Natural killer cell treated with Interleukin-12 subunit alpha and Interleukin-12 subunit beta and Interleukin-15 and Interleukin-18, amount 100 ng/mL, for 72 hours (primary cell): ENCODE measurements around the gene REXO1. TPM values are rescaled to one million over a fixed set of nuclear protein-coding genes. Genes with fewer than 3 reads are reported as not detected.

Experiments
- ATAC-seq, 2 donors: fragments of 150-1000 bp; cut with Tn5 transposase in 1 of 2; sonication (Bioruptor Pico), chemical (Tn5 transposase) in 1 of 2; 2 replicates each; pipeline ENCODE4 v1.10.0; 2021
- DNase-seq: peaks from one replicate; pipeline ENCODE4 v3.0.0; 2022; ENCODE audit warnings: low spot score
- H3K27ac Mint-ChIP-seq, 2 donors: 1 replicate in 1 of 2; 2 replicates in 1 of 2; pipeline ENCODE4 v1.8.0; 2022; ENCODE audit warnings: mixed read lengths in 2 of 2, mild to moderate bottlenecking in 1 of 2, moderate library complexity in 1 of 2
- H3K27me3 Mint-ChIP-seq, 2 donors: 1 replicate in 1 of 2; 2 replicates in 1 of 2; pipeline ENCODE4 v1.8.0; 2022; ENCODE audit warnings: mixed read lengths in 2 of 2
- H3K36me3 Mint-ChIP-seq: one replicate; pipeline ENCODE4 v1.8.0; 2022; ENCODE audit warnings: mixed read lengths
- H3K4me1 Mint-ChIP-seq, 2 donors: 1 replicate in 1 of 2; 2 replicates in 1 of 2; pipeline ENCODE4 v1.8.0; 2022; ENCODE audit warnings: low read depth in 2 of 2, mixed read lengths in 2 of 2, mild to moderate bottlenecking in 1 of 2
- H3K4me3 Mint-ChIP-seq: one replicate; pipeline ENCODE4 v1.8.0; 2022; ENCODE audit warnings: mixed read lengths
- H3K9me3 Mint-ChIP-seq: 2 replicates; pipeline ENCODE4 v1.8.0; 2022; ENCODE audit warnings: mixed read lengths
- total RNA-seq, 2 donors: library from RNA; stranded (reverse); gene quantifications; one replicate each; pipeline ENCODE4 v1.2.3, GENCODE V29; 2022

REXO1 gene
- total RNA-seq, 2 donors from 2014 or later: 69.1 to 103 TPM

DNA sequence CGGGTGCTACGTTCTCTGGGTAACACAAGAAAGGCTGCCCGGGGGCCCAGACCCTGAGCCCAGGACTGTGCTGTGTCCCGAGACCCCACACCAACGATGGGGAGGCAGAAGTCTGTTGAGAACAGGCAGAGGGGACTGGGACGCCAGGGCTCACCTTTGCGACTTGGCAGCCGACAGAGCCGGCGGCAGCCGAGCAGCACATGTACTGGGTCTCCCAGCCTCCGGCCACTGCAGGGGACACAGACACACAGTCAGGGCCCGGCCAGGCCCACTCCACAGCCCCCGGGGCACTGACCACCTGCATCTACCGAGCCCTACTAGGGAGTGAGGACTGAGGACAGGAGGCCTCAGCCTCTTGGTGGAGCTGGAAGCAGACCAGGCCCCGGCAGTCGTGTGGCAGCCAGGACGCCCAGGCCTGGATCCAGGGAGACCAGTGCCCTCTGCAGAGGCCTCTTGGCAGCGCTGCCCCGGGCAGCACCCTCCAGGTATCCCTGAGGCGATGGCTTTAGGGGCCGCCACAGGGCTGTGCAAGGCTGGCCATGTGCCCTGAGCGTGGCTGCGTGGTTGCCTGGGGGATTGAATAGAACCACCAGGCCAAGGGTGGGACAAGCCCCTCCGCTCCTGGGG is 30.6 kb downstream of the REXO1 start:
- ATAC-seq (no peak), DNase-seq (no peak)
- Mint-ChIP-seq H3K27me3 (no peaks in the 10 kb centered on the region), H3K27ac (no peak overlapping the region), H3K4me3 (no peak overlapping the region), H3K9me3 (no peaks in the 10 kb centered on the region), H3K36me3 (no peaks in the 10 kb centered on the region), H3K4me1 (peaks cover 6 to 8% of the 10 kb centered on the region in 2 donors)

- Mint-ChIP-seq H3K4me1 (peaks cover 10 to 12% of the 10 kb centered on the region in 2 donors), H3K27ac (no peak overlapping the region), H3K9me3 (no peaks in the 10 kb centered on the region), H3K4me3 (no peak overlapping the region), H3K27me3 (no peaks in the 10 kb centered on the region), H3K36me3 (no peaks in the 10 kb centered on the region)
- DNase-seq (no peak), ATAC-seq (no peak)
Measured at GRCh38 chr19:1816530-1817298, 31.6 kb downstream of the REXO1 start.

GRCh38 chr19:1815605-1816529 is 32.4 kb downstream of the REXO1 start:
- DNase-seq (no peak), ATAC-seq (no peak)
- Mint-ChIP-seq H3K4me1 (peaks cover 10 to 13% of the 10 kb centered on the region in 2 donors), H3K9me3 (no peaks in the 10 kb centered on the region), H3K36me3 (no peaks in the 10 kb centered on the region), H3K27ac (no peak overlapping the region), H3K4me3 (no peak overlapping the region), H3K27me3 (no peaks in the 10 kb centered on the region)

DNA sequence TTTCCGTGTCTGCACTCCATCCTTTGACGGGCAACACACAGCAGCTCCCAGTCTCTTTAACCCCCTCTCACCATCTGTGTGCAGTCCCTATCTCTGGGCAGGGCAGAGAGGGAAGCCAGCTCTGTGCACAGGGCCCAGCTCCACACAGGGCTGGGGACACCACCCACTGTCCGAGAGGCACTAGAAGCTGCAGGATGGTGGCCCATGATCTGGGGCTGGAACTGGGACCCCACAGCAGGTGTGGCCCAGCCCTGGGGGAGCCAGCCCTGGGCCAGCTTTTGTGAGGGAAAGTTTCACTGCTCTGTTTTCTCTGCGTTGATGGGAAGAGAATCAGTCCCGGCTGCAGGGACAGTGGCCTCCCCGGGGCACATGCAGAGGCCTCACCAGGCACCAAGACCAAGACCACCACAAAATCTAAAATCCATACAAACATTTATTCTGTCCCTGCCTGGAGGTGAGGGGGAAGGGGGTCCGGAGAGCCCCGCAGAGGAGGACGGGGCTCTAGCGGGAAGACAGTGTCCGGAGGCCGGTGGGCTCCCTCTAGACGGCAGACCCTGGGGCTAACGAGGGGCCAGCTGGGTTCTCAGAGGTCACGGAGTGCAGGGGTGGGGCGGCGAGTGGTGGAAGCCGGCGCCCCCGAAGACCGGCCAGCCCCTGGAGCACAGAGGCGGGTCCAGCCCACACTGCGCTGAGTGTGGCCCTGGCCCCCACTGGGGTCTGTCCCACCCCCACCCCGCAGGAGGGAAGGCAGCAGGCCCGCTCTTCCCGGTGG is 33.3 kb downstream of the REXO1 start:
- Mint-ChIP-seq H3K36me3 (no peaks in the 10 kb centered on the region), H3K4me1 (peaks cover 10 to 14% of the 10 kb centered on the region in 2 donors), H3K27ac (no peak overlapping the region), H3K27me3 (no peaks in the 10 kb centered on the region), H3K4me3 (no peak overlapping the region), H3K9me3 (no peaks in the 10 kb centered on the region)
- DNase-seq: no peak
- ATAC-seq: no peak

DNA sequence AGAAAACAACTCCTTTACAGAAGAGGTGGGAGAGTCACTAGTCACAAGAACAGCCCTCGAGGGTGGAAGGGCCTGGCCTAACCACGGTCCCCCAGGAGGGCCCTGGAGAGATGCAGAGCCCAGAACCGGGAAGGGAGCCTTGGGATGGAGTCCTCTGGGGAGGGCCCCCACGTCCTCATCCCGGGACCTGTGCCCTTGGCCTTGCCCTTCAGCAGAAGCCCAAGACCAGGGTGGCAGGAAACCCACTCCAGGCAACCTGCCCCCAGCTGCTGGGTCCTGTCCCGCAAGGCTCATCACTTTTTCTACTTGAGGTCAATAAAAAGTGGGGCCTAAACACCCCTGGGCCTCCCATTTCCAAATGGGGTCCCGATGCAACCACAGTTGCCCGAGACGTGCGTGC is 33.9 kb downstream of the REXO1 start:
- Mint-ChIP-seq H3K4me1 (peaks cover 10 to 14% of the 10 kb centered on the region in 2 donors), H3K9me3 (no peaks in the 10 kb centered on the region), H3K4me3 (no peak overlapping the region), H3K27me3 (no peaks in the 10 kb centered on the region), H3K27ac (no peak overlapping the region), H3K36me3 (no peaks in the 10 kb centered on the region)
- no peak for DNase-seq
- no peak for ATAC-seq

DNA sequence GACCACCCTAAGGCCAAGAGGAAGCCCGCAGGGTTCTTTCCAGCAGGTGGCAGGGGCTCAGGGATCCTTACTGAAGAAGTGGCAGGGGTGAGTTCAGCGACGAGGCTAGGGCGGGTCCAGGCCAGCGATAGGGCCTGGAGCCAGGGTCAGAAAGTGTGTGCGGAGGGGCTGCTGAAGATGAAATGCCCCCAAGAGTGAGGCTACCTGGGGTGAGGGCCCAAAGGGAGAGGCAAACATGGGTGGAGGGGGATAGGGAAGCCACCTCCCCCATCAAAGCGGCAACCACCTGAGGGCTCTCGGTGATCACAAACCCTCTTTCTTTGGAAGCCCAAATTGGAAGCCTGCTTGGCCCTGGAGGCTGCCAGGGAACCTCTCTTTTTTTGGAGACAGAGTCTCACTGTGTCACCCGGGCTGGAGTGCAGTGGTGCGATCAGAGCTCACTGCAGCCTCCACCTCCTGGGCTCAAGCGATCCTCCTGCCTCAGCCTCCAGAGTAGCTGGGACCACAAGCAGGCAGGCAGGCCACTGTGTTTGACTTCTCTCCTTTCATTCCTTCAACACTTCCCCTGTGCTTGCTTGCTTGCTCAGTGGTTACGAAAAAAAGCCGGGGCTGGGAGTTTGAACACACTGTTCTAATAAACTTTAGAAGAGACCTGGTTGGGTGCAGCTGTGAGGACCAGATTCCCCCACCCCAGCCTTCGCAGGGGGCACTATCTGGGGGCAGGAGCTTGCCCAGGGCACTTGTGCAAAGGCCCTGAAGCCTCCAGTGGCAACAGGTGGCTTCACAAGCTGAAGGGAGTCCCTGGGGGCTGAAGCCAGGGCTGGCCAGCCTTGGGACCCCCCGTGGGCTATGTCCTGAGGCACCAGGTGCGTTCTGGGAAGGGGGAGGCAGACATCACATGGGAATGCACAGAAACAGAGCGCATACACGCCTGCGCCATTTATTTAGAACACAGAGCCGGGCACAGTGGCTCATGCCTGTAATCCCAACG is 34.8 kb downstream of the REXO1 start:
- DNase-seq: no peak

DNA sequence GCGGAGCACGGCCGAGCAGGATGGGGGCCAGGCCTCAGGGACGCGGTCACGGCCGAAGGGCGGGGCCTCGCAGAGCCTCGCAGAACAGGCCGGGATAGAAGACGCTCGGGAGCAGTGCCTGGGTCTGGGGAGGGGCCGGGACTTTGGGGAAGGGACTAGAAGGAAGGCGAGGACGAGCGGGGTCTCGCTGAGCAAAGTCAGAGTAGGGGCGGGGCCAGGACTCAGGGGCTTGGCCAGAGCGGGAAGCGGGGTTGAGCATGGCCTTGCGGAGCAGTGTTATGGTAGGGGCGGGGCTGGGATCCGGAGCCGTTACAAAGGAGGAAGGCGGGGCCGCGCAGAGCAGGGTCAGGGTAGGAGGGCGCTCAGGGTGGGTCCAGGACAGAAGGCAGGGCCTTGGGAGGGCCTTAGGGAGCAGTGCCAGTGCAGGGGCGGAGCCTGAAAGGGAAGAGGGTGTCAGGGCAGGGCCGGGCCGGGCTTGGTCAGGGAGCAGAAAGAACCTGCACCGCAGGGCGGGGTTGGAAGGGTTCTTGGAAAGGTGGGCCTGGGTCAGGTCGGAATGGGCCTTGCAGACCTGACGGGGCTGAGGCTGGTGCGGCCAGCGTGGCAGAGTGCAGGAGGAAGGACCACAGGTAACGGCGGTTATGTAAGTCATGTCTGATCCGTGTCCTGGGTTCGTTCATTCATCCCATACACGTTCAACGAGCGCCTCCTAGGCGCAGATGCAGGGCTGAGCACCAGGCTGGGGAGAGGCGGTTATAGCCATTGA is 35.7 kb downstream of the REXO1 start:
- peaks cover 10 to 11% of the 10 kb centered on the region in 2 donors for H3K4me1 Mint-ChIP-seq
- H3K27me3 Mint-ChIP-seq: no peaks in the 10 kb centered on the region
- DNase-seq (peak; percentile 96), ATAC-seq (peak; percentile 93)
- H3K9me3 Mint-ChIP-seq: no peaks in the 10 kb centered on the region
- peak overlapping the region; percentile 73 to 93 for H3K27ac Mint-ChIP-seq
- H3K36me3 Mint-ChIP-seq: no peaks in the 10 kb centered on the region
- H3K4me3 Mint-ChIP-seq: peak overlapping the region; percentile 91

More for the DNA sequence above, 34.8 kb downstream of the REXO1 start:
- ATAC-seq: no peak
- Mint-ChIP-seq H3K9me3 (no peaks in the 10 kb centered on the region), H3K27me3 (no peaks in the 10 kb centered on the region), H3K36me3 (no peaks in the 10 kb centered on the region), H3K4me3 (peak overlapping the region; percentile 91), H3K27ac (peak overlapping the region; percentile 73 to 93), H3K4me1 (peaks cover 10 to 14% of the 10 kb centered on the region in 2 donors)

- Mint-ChIP-seq H3K27ac (peak within 1 kb of the TSS; percentile 73 to 93), H3K36me3 (no peaks in the 10 kb centered on the region)
Measured at GRCh38 chr19:1811942-1812425, 36.3 kb downstream of the REXO1 start, which contains the start of gene ATP8B3. ATP8B3 (minus strand) TSS chr19:1812276; CDS start chr19:1811736, 540 bp downstream.

GRCh38 chr19:1811472-1811894 is 36.8 kb downstream of the REXO1 start:
- DNase-seq (no peak), ATAC-seq (no peak)
- H3K4me3 Mint-ChIP-seq: peak overlapping the region; percentile 91
- H3K4me1 Mint-ChIP-seq: peaks cover 10 to 11% of the 10 kb centered on the region in 2 donors
- H3K9me3 Mint-ChIP-seq: no peaks in the 10 kb centered on the region
- H3K36me3 Mint-ChIP-seq: no peaks in the 10 kb centered on the region
- no peak overlapping the region for H3K27ac Mint-ChIP-seq
- H3K27me3 Mint-ChIP-seq: no peaks in the 10 kb centered on the region

More at GRCh38 chr19:1811942-1812425, 36.3 kb downstream of the REXO1 start, which contains the start of gene ATP8B3:
- peak within 1 kb of the TSS; percentile 91 for H3K4me3 Mint-ChIP-seq
- H3K4me1 Mint-ChIP-seq: peaks cover 10 to 11% of the 10 kb centered on the region in 2 donors
- H3K9me3 Mint-ChIP-seq: no peaks in the 10 kb centered on the region
- no peaks in the 10 kb centered on the region for H3K27me3 Mint-ChIP-seq
- DNase-seq (no peak), ATAC-seq (peak in 1 of 2 donors; percentile 49)

- peaks cover 10 to 11% of the 10 kb centered on the region in 2 donors for H3K4me1 Mint-ChIP-seq
- ATAC-seq (no peak), DNase-seq (no peak)
- no peaks in the 10 kb centered on the region for H3K27me3 Mint-ChIP-seq
- H3K4me3 Mint-ChIP-seq: no peak overlapping the region
- no peaks in the 10 kb centered on the region for H3K36me3 Mint-ChIP-seq
- H3K9me3 Mint-ChIP-seq: no peaks in the 10 kb centered on the region
- H3K27ac Mint-ChIP-seq: no peak overlapping the region
Measured at GRCh38 chr19:1810439-1811160, 37.7 kb downstream of the REXO1 start.

DNA sequence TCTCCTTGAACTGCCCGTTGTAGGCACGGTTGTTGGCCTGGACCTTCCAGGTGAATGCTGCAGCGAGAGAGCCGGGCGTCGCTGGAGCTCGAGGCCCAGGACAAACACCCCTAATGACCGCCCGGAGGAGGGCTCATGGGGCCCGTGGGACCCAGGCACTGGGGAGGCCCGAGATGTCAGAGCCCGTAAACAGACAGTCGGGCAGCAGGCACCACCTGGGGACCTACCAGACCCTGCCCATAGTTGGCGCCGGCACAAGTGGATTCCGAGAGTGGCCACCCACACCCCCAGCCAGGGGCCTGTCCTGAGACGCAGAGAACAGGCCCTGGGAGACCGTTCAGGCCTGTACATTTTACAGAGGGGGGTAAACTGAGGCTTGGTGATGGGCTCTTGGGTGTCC is 38.6 kb downstream of the REXO1 start:
- Mint-ChIP-seq H3K27ac (no peak overlapping the region), H3K9me3 (no peaks in the 10 kb centered on the region), H3K27me3 (no peaks in the 10 kb centered on the region), H3K4me1 (peaks cover 10 to 11% of the 10 kb centered on the region in 2 donors), H3K4me3 (no peak overlapping the region), H3K36me3 (no peaks in the 10 kb centered on the region)
- ATAC-seq (no peak), DNase-seq (no peak)
